H1 (cell line): ENCODE data around the gene SGO1. TPM values are rescaled to one million over a fixed set of nuclear protein-coding genes. Genes with fewer than 3 reads are reported as not detected.

Experiments
- CTCF ChIA-PET: fragments of 300-600 bp; sonication (Branson Sonifier 250); formaldehyde crosslinking; loops from one replicate; lab custom pipeline; 2021; ENCODE audit not compliant: partially characterized antibody; lab: Charles Lee
- POLR2A ChIA-PET: fragments of 300-600 bp; sonication (Branson Sonifier 250); formaldehyde crosslinking; loops from one replicate; lab custom pipeline; 2021; ENCODE audit warnings: inconsistent platforms; ENCODE audit not compliant: partially characterized antibody; lab: Charles Lee
- DNase-seq, 2 experiments: peaks; one replicate each; pipeline versions ENCODE4 v3.0.0 to v3.0.0-alpha.2; 2010 to 2022; ENCODE audit warnings: low spot score in 2 of 2, low read depth in 1 of 2, mixed read lengths in 1 of 2
- FAIRE-seq: peaks from 2 replicates; lab custom pipeline; 2011; peaks lifted over from hg19 to GRCh38; lab: Jason Lieb, UNC
- H2AFZ ChIP-seq: 2 replicates; pipeline ENCODE4 v1.8.1; 2012; ENCODE audit warnings: low read length, inconsistent platforms
- H2AK5ac ChIP-seq: 2 replicates; pipeline ENCODE4 v1.6.1; 2013; ENCODE audit warnings: low read depth, low read length
- H2BK120ac ChIP-seq: replicated peaks from 2 replicates; pipeline ENCODE3; 2013; ENCODE audit warnings: low read depth, low read length, inconsistent platforms
- H2BK12ac ChIP-seq: 2 replicates; pipeline ENCODE4 v1.6.1; 2013; ENCODE audit warnings: low read depth, low read length
- H2BK15ac ChIP-seq: 2 replicates; pipeline ENCODE4 v1.6.1; 2013; ENCODE audit warnings: low read length
- H2BK20ac ChIP-seq: 2 replicates; pipeline ENCODE4 v1.6.1; 2013; ENCODE audit warnings: low read length
- H2BK5ac ChIP-seq: 2 replicates; pipeline ENCODE4 v1.6.1; 2013; ENCODE audit warnings: low read depth, low read length
- H3K14ac ChIP-seq: 2 replicates; pipeline ENCODE4 v1.6.1; 2013; ENCODE audit warnings: inconsistent platforms; ENCODE audit not compliant: insufficient read length
- H3K18ac ChIP-seq: 2 replicates; pipeline ENCODE4 v1.6.1; 2013; ENCODE audit warnings: low read length; ENCODE audit errors: extremely low read depth
- H3K23ac ChIP-seq: 2 replicates; pipeline ENCODE4 v1.6.1; 2013; ENCODE audit warnings: inconsistent platforms; ENCODE audit not compliant: insufficient read length
- H3K23me2 ChIP-seq: 2 replicates; pipeline ENCODE4 v1.6.1; 2013; ENCODE audit warnings: low read depth, low read length
- H3K27ac ChIP-seq: 2 replicates; pipeline ENCODE4 v1.6.1; 2011; ENCODE audit warnings: low read depth, low read length, inconsistent platforms
- H3K27me3 ChIP-seq, 4 experiments: replicated peaks in 1 of 4; 1 replicate in 1 of 4; 2 replicates in 3 of 4; pipeline versions ENCODE4 v1.6.1 to v1.8.1; 2011 to 2013; ENCODE audit warnings: low read length in 3 of 4, mild to moderate bottlenecking in 3 of 4, inconsistent platforms in 2 of 4, mixed read lengths in 2 of 4, moderate library complexity in 1 of 4; ENCODE audit not compliant: control insufficient read depth in 3 of 4, insufficient read depth in 3 of 4; ENCODE audit errors: extremely low read depth in 1 of 4
- H3K36me3 ChIP-seq, 4 experiments: 2 replicates each; pipeline versions ENCODE4 v1.6.1 to v1.8.1; 2011 to 2013; ENCODE audit warnings: mild to moderate bottlenecking in 4 of 4, low read length in 3 of 4, moderate library complexity in 2 of 4, control low read depth in 1 of 4, inconsistent platforms in 1 of 4; ENCODE audit not compliant: insufficient read depth in 4 of 4, control insufficient read depth in 2 of 4
- H3K4ac ChIP-seq: replicated peaks from 2 replicates; pipeline ENCODE3; 2013; ENCODE audit warnings: low read length, low read depth, mixed read lengths, inconsistent platforms; ENCODE audit not compliant: insufficient read length
- H3K4me1 ChIP-seq, 4 experiments: replicated peaks in 1 of 4; 1 replicate in 1 of 4; 2 replicates in 3 of 4; pipeline versions ENCODE4 v1.6.1 to v1.8.1; 2011 to 2013; ENCODE audit warnings: low read length in 3 of 4, inconsistent platforms in 2 of 4, mixed read lengths in 1 of 4; ENCODE audit not compliant: insufficient read depth in 4 of 4, control insufficient read depth in 3 of 4
- H3K4me2 ChIP-seq, 2 experiments: 2 replicates each; pipeline versions ENCODE4 v1.6.1 to v1.8.1; 2011 to 2013; ENCODE audit warnings: low read depth in 2 of 2, low read length in 2 of 2, control low read depth in 1 of 2, inconsistent platforms in 1 of 2, mild to moderate bottlenecking in 1 of 2; ENCODE audit not compliant: insufficient read depth in 1 of 2
- H3K4me3 ChIP-seq, 4 experiments: fragments of 200-600, 300-600 bp in 1 of 4; sonication (generic), shearing (Covaris generic), sonication (Bioruptor Twin) in 1 of 4; 2 replicates each; pipeline versions ENCODE4 v1.5.1 to v1.8.1; 2011 to 2016; ENCODE audit warnings: low read length in 4 of 4, low read depth in 3 of 4, control low read depth in 2 of 4, inconsistent platforms in 2 of 4, mild to moderate bottlenecking in 2 of 4, mixed read lengths in 1 of 4, moderate library complexity in 1 of 4; ENCODE audit not compliant: insufficient read depth in 2 of 4; ENCODE audit errors: extremely low read depth in 1 of 4
- H3K56ac ChIP-seq: replicated peaks from 2 replicates; pipeline ENCODE3; 2013; ENCODE audit warnings: low read depth, mild to moderate bottlenecking, mixed read lengths, low read length, inconsistent platforms; ENCODE audit not compliant: insufficient read length
- H3K79me1 ChIP-seq: 2 replicates; pipeline ENCODE4 v1.6.1; 2013; ENCODE audit warnings: low read depth, low read length, control low read depth
- H3K79me2 ChIP-seq, 2 experiments: 2 replicates each; pipeline versions ENCODE4 v1.6.1 to v1.8.1; 2012 to 2013; ENCODE audit warnings: low read length in 2 of 2, mild to moderate bottlenecking in 2 of 2, inconsistent platforms in 1 of 2; ENCODE audit not compliant: insufficient read depth in 2 of 2, control insufficient read depth in 1 of 2
- H3K9ac ChIP-seq, 4 experiments: replicated peaks in 1 of 4; 1 replicate in 1 of 4; 2 replicates in 3 of 4; pipeline versions ENCODE4 v1.6.1 to v1.8.1; 2011 to 2013; ENCODE audit warnings: low read depth in 3 of 4, low read length in 3 of 4, control low read depth in 2 of 4, mild to moderate bottlenecking in 2 of 4, moderate library complexity in 2 of 4, inconsistent platforms in 1 of 4; ENCODE audit errors: extremely low read depth in 1 of 4
- H3K9me3 ChIP-seq, 2 experiments: 2 replicates each; pipeline versions ENCODE4 v1.6.1 to v1.8.1; 2012 to 2013; ENCODE audit warnings: mild to moderate bottlenecking in 2 of 2, moderate library complexity in 2 of 2, control low read depth in 1 of 2, inconsistent platforms in 1 of 2, low read depth in 1 of 2, low read length in 1 of 2, mixed read lengths in 1 of 2; ENCODE audit not compliant: insufficient read depth in 2 of 2
- H4K20me1 ChIP-seq, 2 experiments: replicated peaks in 1 of 2; 2 replicates each; pipeline versions ENCODE3 to v1.8.1; 2011 to 2013; ENCODE audit warnings: inconsistent platforms in 2 of 2, low read length in 2 of 2, mild to moderate bottlenecking in 1 of 2; ENCODE audit not compliant: insufficient read depth in 2 of 2, control insufficient read depth in 1 of 2
- H4K5ac ChIP-seq: 2 replicates; pipeline ENCODE4 v1.6.1; 2013; ENCODE audit warnings: low read length, low read depth, mixed read lengths, inconsistent platforms; ENCODE audit not compliant: insufficient read length
- H4K8ac ChIP-seq: 2 replicates; pipeline ENCODE4 v1.8.0; 2013; ENCODE audit warnings: mild to moderate bottlenecking, moderate library complexity, low read length, inconsistent platforms; ENCODE audit not compliant: insufficient read depth; ENCODE audit errors: extremely low read depth
- H4K91ac ChIP-seq: replicated peaks from 2 replicates; pipeline ENCODE3; 2013; ENCODE audit warnings: low read length, mixed read lengths, inconsistent platforms; ENCODE audit not compliant: insufficient read length
- BACH1 ChIP-seq: IDR thresholded peaks from 2 replicates; pipeline ENCODE4 v1.6.1; 2012; ENCODE audit warnings: low read length, improper control_type of control experiment
- BRCA1 ChIP-seq: IDR thresholded peaks from 2 replicates; pipeline ENCODE4 v1.6.1; 2012; ENCODE audit warnings: low read depth, low read length, improper control_type of control experiment
- CBX8 ChIP-seq: fragments of 300-800, 300-1000 bp; sonication (generic); IDR thresholded peaks from 2 replicates; pipeline ENCODE4 v1.7.1; 2016; ENCODE audit warnings: low read depth, low read length, borderline replicate concordance
- CHD2 ChIP-seq: IDR thresholded peaks from 2 replicates; pipeline ENCODE4 v1.6.1; 2012; ENCODE audit warnings: low read length, improper control_type of control experiment
- CREB1 ChIP-seq: IDR thresholded peaks from 2 replicates; pipeline ENCODE4 v1.6.1; 2012; ENCODE audit warnings: inconsistent platforms
- EP300 ChIP-seq, 2 experiments: IDR thresholded peaks; 1 replicate in 1 of 2; 2 replicates in 1 of 2; pipeline ENCODE4 v1.6.1; 2011 to 2012; ENCODE audit warnings: low read depth in 2 of 2, low read length in 2 of 2, mild to moderate bottlenecking in 2 of 2, borderline replicate concordance in 1 of 2, inconsistent platforms in 1 of 2, moderate library complexity in 1 of 2
- GABPA ChIP-seq: IDR thresholded peaks from 2 replicates; pipeline ENCODE4 v1.6.1; 2011; ENCODE audit warnings: mild to moderate bottlenecking, low read length, moderate library complexity, borderline replicate concordance; ENCODE audit not compliant: insufficient read depth
- MAFK ChIP-seq: IDR thresholded peaks from 2 replicates; pipeline ENCODE4 v1.6.1; 2012; ENCODE audit warnings: low read depth, mild to moderate bottlenecking, improper control_type of control experiment, low read length
- NANOG ChIP-seq: IDR thresholded peaks from 2 replicates; pipeline ENCODE4 v1.6.1; 2011; ENCODE audit warnings: low read length, low read depth, mild to moderate bottlenecking, inconsistent platforms; ENCODE audit not compliant: insufficient read depth, poor library complexity, severe bottlenecking
- RFX5 ChIP-seq: IDR thresholded peaks from 2 replicates; pipeline ENCODE4 v1.6.1; 2011; ENCODE audit warnings: low read depth, low read length, improper control_type of control experiment, borderline replicate concordance
- SIN3A ChIP-seq, 2 experiments: IDR thresholded peaks in 1 of 2; conservative IDR thresholded peaks in 1 of 2; 2 replicates each; pipeline ENCODE4 v1.6.1; 2011 to 2012; ENCODE audit warnings: low read length in 2 of 2, improper control_type of control experiment in 1 of 2, low read depth in 1 of 2, mild to moderate bottlenecking in 1 of 2
- SP1 ChIP-seq: IDR thresholded peaks from 2 replicates; pipeline ENCODE4 v1.6.1; 2011; ENCODE audit warnings: low read depth, low read length
- SUZ12 ChIP-seq: fragments of 200-600 bp; sonication (generic); IDR thresholded peaks from 2 replicates; pipeline ENCODE4 v1.6.1; 2012; ENCODE audit warnings: mild to moderate bottlenecking, inconsistent platforms, low read length, moderate library complexity, mixed read lengths
- TAF1 ChIP-seq: IDR thresholded peaks from 2 replicates; pipeline ENCODE4 v1.6.1; 2011; ENCODE audit warnings: mild to moderate bottlenecking, low read depth, low read length
- TAF7 ChIP-seq: optimal IDR thresholded peaks from 2 replicates; pipeline ENCODE3; 2011; ENCODE audit warnings: low read depth, mild to moderate bottlenecking, inconsistent platforms, low read length, moderate library complexity, borderline replicate concordance
- WGBS, 2 experiments: shearing (Covaris generic) in 1 of 2; methylation state at CpG; one replicate each; pipeline versions ENCODE4 v1.1.6 to v1.1.7; 2013 to 2015; ENCODE audit warnings: low lambda C conversion rate in 2 of 2, mixed read lengths in 2 of 2, inconsistent platforms in 1 of 2, low coverage in 1 of 2, missing lambda C conversion rate in 1 of 2; ENCODE audit not compliant: insufficient replicate concordance in 2 of 2, insufficient coverage in 1 of 2, insufficient read length in 1 of 2; ENCODE audit errors: extremely low coverage in 1 of 2, missing lambda C conversion rate in 1 of 2; 5-methylcytosine and 5-hydroxymethylcytosine counted together
- polyA plus RNA-seq, 7 experiments: library from polyadenylated mRNA; depleted of rRNA in 3 of 7; stranded (reverse) in 5 of 7; unstranded in 2 of 7; fragments of >200 nt in 5 of 7; fragments of 200-250 nt in 2 of 7; gene quantifications; 1 replicate in 5 of 7; 2 replicates in 1 of 7; 4 replicates in 1 of 7; pipeline versions ENCODE4 v1.2.1 to v1.2.3, GENCODE V29; 2011 to 2013; ENCODE audit warnings: missing spikeins in 2 of 7, mixed read lengths in 2 of 7
- total RNA-seq: library from RNA; stranded (reverse); fragmentation: NEBNext Ultra II Directional; extraction: Animal tissue kit (Norgen Biotek cat#: 25700); gene quantifications from 2 replicates; pipeline ENCODE4 v1.2.1, GENCODE V29; 2021

Gene SGO1
- total and polyA plus RNA-seq, 2 of the 8 experiments (the other 6 are each of a cell fraction or from before 2014, with no cell fraction given), result 6.9 to 36.4 TPM

DNA sequence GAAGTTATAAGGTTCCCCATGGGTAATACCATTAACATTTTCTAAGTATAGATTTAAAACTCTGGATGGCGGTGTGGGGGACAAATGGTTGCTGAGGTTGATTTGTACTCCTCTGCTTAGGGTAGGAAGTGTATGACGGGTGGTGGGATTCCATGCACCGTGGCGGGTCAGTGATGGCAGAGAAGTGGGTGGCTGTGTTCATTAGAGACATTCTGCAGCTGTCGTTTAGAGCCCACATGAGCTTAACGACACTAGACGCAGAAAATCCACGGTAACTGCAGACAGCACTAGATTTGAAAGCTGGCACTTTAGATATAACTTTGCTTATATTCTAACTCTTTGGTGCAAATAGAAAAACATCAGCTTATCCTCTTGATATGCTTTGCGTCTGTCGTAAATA is 37.5 kb downstream of the SGO1 start:
- H3K36me3 ChIP-seq, result no peaks in the 10 kb centered on the region
- no peak overlapping the region for H2AFZ ChIP-seq
- H3K79me2 ChIP-seq, result no peaks in the 10 kb centered on the region
- no peak overlapping the region for H3K23ac ChIP-seq
- no peaks in the 10 kb centered on the region for H3K9me3 ChIP-seq
- no peak overlapping the region for H2AK5ac ChIP-seq
- POLR2A ChIA-PET, result interaction anchor here (0.8 kb wide), 1 partner anchor 12 kb away, joined by 5 read pairs; no protein-coding TSS in a partner anchor
- no peak for DNase-seq
- no peak overlapping the region for H4K5ac ChIP-seq
- no peak overlapping the region for H4K8ac ChIP-seq
- no peak overlapping the region for H2BK20ac ChIP-seq
- no peak overlapping the region for H3K18ac ChIP-seq
- no peak overlapping the region for H3K4ac ChIP-seq
- 94% methylated on average over 10 of the region's 10 CpGs; no CpG with 5 or more reads in 1 of the 2 experiments for WGBS, 2 experiments
- H3K4me3 ChIP-seq, result no peak overlapping the region
- no peak overlapping the region for H2BK15ac ChIP-seq
- H3K56ac ChIP-seq, result no peak overlapping the region
- no peak overlapping the region for H2BK5ac ChIP-seq
- H3K4me1 ChIP-seq, result no peaks in the 10 kb centered on the region
- H2BK12ac ChIP-seq, result no peak overlapping the region
- CTCF ChIA-PET, result interaction anchor here (0.6 kb wide), 2 partner anchors 237 to 242 kb away, joined by 3 to 5 read pairs; no protein-coding TSS in a partner anchor
- H3K23me2 ChIP-seq, result no peaks in the 10 kb centered on the region
- FAIRE-seq, result no peak
- no peaks in the 10 kb centered on the region for H3K79me1 ChIP-seq
- H4K20me1 ChIP-seq, result no peaks in the 10 kb centered on the region
- no peaks in the 10 kb centered on the region for H3K27me3 ChIP-seq
- H3K9ac ChIP-seq, result no peak overlapping the region
- no peak overlapping the region for H2BK120ac ChIP-seq
- H3K14ac ChIP-seq, result no peak overlapping the region
- H3K27ac ChIP-seq, result no peak overlapping the region
- H3K4me2 ChIP-seq, result no peak overlapping the region
- H4K91ac ChIP-seq, result no peak overlapping the region
- TF ChIP-seq EP300 (IDR thresholded peaks at IDR 0.05; ENCODE audit: borderline replicate concordance in 1 of 2, low read depth in 2 of 2, low read length in 2 of 2) (no peak), BRCA1 (no peak), NANOG (no peak), BACH1 (no peak), CHD2 (no peak), MAFK (no peak), TAF7 (no peak), SIN3A (conservative IDR thresholded peaks at IDR 0.05 in 1 of 2, IDR thresholded peaks at IDR 0.05 in 1 of 2; ENCODE audit: low read depth in 1 of 2, low read length in 2 of 2) (no peak), SP1 (no peak), RFX5 (no peak), TAF1 (no peak), GABPA (no peak), SUZ12 (no peak), CBX8 (no peak), CREB1 (no peak)
